Chondrocyte (in vitro differentiated cells): ENCODE data around the gene TMEM178B. TPM values are rescaled to one million over a fixed set of nuclear protein-coding genes. Genes with fewer than 3 reads are reported as not detected.
"Not testable (repeated sequence)": the region's sequence is repeated elsewhere in the genome, so short reads cannot be mapped to it uniquely, and the experiment has no call there.

Experiments
- DNase-seq: peaks from one replicate; pipeline ENCODE4 v3.0.0; 2021; ENCODE audit warnings: mixed read lengths, low spot score
- H3K27ac Mint-ChIP-seq: one replicate; pipeline ENCODE4 v1.8.0; 2021; ENCODE audit warnings: mild to moderate bottlenecking, moderate library complexity, mixed read lengths; ENCODE audit not compliant: unreplicated experiment
- H3K27me3 Mint-ChIP-seq: 2 replicates; pipeline ENCODE4 v1.8.0; 2021; ENCODE audit warnings: low read depth, mixed read lengths
- H3K36me3 Mint-ChIP-seq: 2 replicates; pipeline ENCODE4 v1.8.0; 2021; ENCODE audit warnings: low read depth, mixed read lengths
- H3K4me1 Mint-ChIP-seq: 2 replicates; pipeline ENCODE4 v1.8.0; 2021; ENCODE audit warnings: low read depth, mild to moderate bottlenecking, mixed read lengths
- H3K4me3 Mint-ChIP-seq: one replicate; pipeline ENCODE4 v1.8.0; 2021; ENCODE audit warnings: mild to moderate bottlenecking, moderate library complexity, mixed read lengths; ENCODE audit not compliant: unreplicated experiment
- H3K9me3 Mint-ChIP-seq: 2 replicates; pipeline ENCODE4 v1.8.0; 2021; ENCODE audit warnings: low read depth, mixed read lengths
- CTCF ChIP-seq: fragments of 200-600 bp; sonication (generic); IDR thresholded peaks from 2 replicates; pipeline ENCODE4 v1.5.0; 2021; ENCODE audit warnings: antibody characterized with exemption, mild to moderate bottlenecking, moderate library complexity
- total RNA-seq: library from RNA; stranded (reverse); gene quantifications from 3 replicates; pipeline ENCODE4 v1.2.1, GENCODE V29; 2021

TMEM178B gene
- total RNA-seq, 1 donor from 2014 or later = 0.92 TPM

- TF ChIP-seq CTCF = no peak
- H3K27ac Mint-ChIP-seq = no peak overlapping the region
- peaks cover 9% of the 10 kb centered on the region for H3K4me1 Mint-ChIP-seq
- H3K9me3 Mint-ChIP-seq = peaks cover 4% of the 10 kb centered on the region
- no peak for DNase-seq
- no peaks in the 10 kb centered on the region for H3K36me3 Mint-ChIP-seq
- H3K27me3 Mint-ChIP-seq = no peaks in the 10 kb centered on the region
- H3K4me3 Mint-ChIP-seq = no peak overlapping the region
These were observed 304.0 kb downstream of the TMEM178B start for GRCh38 chr7:141377906-141378305.

GRCh38 chr7:141378405-141378804 is 304.5 kb downstream of the TMEM178B start:
- Mint-ChIP-seq H3K9me3 (peaks cover 4% of the 10 kb centered on the region), H3K27ac (no peak overlapping the region), H3K4me3 (no peak overlapping the region), H3K36me3 (no peaks in the 10 kb centered on the region), H3K4me1 (peaks cover 9% of the 10 kb centered on the region), H3K27me3 (no peaks in the 10 kb centered on the region)
- no peak for TF ChIP-seq CTCF
- DNase-seq = no peak

GRCh38 chr7:141381794-141382427 is 308.0 kb downstream of the TMEM178B start:
- no peak overlapping the region for H3K4me3 Mint-ChIP-seq
- H3K27ac Mint-ChIP-seq = no peak overlapping the region
- DNase-seq = no peak
- H3K36me3 Mint-ChIP-seq = peaks cover 1% of the 10 kb centered on the region
- peaks cover 9% of the 10 kb centered on the region for H3K9me3 Mint-ChIP-seq
- TF ChIP-seq CTCF = no peak
- H3K4me1 Mint-ChIP-seq = peaks cover 9% of the 10 kb centered on the region
- H3K27me3 Mint-ChIP-seq = peaks cover 9% of the 10 kb centered on the region

- not testable (repeated sequence) for H3K27ac Mint-ChIP-seq, H3K4me3 Mint-ChIP-seq, H3K9me3 Mint-ChIP-seq, H3K4me1 Mint-ChIP-seq, DNase-seq, H3K36me3 Mint-ChIP-seq
- H3K27me3 Mint-ChIP-seq = peaks cover 13% of the 10 kb centered on the region
These were observed 309.5 kb downstream of the TMEM178B start for GRCh38 chr7:141383356-141383755.

- Mint-ChIP-seq H3K27ac (no peak overlapping the region), H3K4me3 (no peak overlapping the region), H3K27me3 (peaks cover 15% of the 10 kb centered on the region), H3K4me1 (peaks cover 3% of the 10 kb centered on the region), H3K36me3 (peaks cover 1% of the 10 kb centered on the region), H3K9me3 (peaks cover 9% of the 10 kb centered on the region)
- no peak for DNase-seq
- TF ChIP-seq CTCF = no peak
These were observed 313.0 kb downstream of the TMEM178B start for GRCh38 chr7:141386881-141387280.
